GM18499 (cell line): ENCODE data around the gene CCL16.

Experiments used
- ATAC-seq: cut with Tn5 transposase; IDR thresholded peaks from one replicate; pipeline ENCODE4 v1.9.1; 2021; ENCODE audit warnings: moderate number of reproducible peaks; ENCODE audit not compliant: insufficient read depth, unreplicated experiment

The CCL16 gene

DNA sequence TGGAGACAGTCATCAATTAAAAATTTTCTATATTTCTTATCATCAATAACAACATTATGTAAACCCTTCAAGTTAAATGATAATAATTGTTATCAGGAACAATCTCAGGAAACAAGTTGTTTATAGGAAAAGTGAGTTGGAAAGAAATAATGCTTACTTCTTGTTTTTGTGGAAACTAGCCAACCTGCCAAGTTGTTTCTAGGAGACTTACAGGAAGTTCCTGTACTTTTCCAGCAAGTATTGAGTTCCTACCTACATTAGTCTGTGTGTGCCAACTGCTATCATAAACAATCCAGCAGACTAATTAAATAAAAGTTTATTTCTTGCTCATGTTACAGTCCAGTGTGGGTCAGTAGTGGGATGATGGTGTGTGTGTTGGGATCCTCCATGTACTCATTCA lies 6.9 kb upstream of the CCL16 start:
- ATAC-seq, result no peak

DNA sequence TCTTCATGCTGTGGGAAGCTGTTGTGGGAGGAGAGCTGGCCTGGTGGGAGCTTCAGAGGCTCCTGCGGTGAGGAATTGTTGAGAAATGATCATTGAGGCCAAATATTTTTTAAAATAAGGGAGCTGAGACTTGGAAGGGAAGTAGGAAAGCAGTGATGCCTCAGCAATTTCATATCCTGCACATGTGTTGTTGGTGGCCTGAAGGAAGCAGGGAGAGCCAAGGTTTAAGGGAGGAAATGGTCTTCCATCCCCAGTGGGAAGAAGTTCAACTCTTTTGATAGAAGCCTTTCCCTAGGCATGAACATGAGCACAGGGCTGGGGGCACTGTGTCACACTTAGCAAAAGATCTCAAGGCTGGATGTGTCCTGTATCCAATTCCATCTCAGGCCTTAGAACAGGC lies 5.3 kb upstream of the CCL16 start, which contains the start of gene CCL14:
TSS of gene CCL14 (minus strand) at position 87 of the 400 bp plus-strand sequence. CDS start at position 7, 80 bp downstream.
- ATAC-seq, result no peak

DNA sequence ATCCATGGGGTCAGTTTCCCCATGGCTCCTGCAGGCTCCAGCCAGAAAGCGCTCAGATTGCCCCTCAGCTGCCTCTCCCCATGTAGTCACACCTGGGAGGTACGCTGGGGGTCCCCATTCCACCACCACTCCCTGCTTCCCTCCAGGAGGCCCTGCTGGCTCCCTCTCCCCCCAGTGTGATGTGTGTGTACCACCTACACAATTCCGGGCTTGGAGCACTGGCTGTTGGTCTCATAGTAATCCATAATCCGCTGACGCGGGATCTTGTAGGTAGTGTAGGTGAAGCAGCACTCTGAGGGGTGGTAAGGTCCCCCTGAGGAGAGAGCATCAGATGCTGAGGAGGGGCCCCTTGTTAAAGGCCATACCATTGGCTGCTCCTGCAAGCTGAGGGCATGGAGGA lies 2.8 kb upstream of the CCL16 start:
- ATAC-seq, result no peak

DNA sequence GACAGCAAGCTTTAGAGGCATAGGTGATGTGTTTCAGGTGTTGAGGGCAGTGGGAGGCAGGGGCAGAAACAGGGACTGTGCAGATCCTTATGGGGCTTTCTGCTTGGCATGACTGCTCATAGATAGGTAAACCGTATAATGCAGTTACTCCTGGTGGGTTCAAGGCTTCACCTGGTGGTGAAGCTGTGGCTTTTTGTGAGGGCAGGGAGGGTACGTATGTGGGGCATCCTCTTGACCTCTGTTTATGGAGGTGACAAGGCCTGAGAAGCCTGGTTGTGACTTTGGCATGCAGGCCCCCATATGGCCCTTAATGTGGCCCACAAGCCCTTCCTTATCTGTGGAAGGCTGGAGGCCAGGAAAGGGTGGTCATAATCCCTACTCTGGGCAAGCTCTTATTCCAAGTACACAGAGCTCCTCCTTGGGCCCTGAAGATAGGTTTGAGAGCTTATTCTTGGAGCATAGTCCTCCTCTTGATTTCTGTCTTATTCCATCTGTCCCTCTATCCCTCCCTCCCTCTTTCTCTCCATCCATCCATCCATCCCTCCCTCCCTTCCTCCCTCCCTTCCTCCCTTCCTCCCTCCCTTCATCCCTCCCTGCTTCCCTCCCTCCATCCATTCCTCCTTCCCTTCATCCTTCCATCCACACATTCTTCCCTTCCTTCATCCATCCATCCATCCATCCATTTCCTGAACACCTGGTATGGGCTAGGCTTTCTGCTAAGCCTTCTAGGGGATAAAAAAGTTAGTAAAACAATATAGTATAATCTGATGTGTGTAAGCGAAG lies 1.3 kb upstream of the CCL16 start:
- no peak for ATAC-seq

DNA sequence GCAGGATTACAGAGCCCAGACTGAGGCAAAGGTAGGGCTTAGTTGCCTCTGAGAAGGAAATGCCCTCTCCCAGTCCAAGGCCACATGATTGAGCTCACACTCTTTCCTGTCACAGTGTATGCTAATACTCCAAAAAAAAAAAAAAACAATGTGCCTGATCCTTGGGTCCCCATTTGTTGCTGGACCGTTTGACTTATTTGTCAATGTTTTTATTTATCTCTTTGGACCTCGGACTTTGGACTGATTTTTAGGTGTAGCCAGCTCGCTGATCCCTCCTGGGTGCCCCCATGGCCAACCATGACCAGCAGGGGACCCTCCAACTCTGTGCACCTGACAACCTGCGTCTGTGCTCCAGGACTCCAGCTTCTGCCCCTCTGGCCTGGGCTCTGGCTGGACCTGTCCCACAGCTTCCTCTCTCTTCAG lies 622 bp upstream of the CCL16 start:
- ATAC-seq, result no peak

DNA sequence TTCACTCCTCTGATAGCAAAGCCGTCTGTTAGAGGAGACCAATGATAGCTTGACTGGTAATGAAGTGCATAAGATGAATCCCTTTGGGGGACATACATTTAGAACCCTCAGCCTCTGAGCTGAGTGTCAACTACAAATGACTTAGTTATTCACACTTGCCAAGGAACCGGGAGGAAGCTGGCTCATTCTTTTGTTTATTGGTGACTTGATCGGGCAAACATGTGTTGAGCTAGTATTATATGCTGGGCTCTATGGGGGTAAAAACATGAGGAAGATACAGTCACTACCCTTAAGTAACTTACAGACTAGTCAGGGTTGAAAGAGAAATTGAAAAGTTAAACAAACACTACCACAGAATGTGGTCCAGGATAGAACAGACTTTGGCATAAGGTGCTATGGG lies 3.0 kb downstream of the CCL16 start:
- no peak for ATAC-seq

DNA sequence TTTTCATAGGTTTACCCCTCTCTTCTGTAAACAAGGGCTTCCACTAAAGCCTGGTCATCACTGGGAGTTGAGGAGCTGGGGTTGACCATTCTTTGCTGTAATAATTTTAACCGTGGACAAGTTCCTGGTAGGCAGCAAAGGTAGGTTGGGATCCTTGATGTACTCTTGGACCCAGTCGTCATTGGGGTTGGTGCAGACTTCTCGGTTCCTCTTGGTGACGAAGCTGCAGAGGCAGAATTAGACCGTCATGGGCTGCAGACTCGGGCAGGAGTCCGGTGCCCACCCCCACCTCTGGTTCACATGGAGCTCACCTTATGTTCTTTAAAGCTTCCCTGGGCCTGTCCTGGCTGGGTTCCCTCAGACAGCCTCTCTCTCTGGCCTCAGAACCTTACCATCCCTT lies 3.8 kb downstream of the CCL16 start:
- ATAC-seq, result no peak

DNA sequence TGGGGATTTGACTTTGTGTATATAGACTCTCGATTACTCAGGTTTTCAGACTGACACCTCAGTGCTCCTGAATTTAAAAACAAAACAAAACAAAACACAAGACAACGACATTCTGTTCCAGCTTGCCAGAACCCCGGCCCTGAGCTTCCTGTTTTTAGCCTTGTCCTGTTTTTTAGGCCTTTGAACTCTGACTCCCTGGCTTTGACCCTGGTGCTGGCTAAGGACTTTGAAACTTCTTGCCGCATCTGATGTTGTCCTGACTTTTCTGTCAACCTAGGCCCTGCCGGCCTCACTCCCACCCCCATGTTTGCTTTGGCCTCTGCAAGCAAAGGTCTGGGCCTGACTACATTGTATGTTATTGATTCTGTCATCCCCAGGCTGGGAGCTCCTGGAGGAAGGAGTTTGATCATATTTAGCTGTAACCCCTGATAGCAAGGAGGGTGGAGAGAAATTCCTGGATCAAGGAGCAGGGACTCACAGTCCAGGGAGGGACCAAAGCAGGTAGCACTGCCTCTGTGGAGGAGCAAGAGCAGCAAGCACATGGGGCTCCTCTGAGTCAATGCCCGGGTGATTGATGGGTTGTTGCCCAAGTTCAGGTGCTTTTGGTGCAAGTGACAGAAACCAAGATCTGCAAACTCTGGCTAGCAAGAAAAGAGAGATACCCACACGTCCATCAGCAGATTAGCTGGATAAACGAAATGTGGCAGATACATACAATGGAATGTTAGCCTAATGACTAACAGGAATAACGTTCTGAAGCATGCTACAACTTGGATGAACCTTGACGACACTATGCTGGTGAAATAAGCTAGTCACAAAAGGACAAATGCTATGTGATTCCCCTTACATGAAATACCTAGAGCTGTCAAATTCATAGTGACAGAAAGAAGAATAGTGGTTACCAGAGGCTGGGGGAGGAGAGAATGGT lies 7.7 kb downstream of the CCL16 start:
- no peak for ATAC-seq

DNA sequence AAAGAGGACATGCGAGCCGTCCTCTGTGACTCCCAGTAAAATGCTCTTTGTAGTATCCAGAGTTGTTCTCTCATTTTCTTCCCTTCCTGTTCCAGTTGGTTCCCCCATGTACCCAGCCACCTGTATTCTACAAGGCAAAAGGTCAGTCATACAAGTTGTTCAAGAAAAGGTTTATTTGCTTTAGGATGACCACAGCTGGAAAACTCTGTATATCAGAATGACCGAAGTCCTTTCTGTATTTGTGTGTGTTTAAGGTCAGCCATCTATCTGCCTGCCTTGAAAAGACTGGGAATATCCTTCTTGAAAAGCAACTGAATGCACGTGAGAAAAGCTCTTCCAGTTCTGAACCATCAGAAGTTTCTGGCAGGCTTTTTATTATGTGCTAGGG lies 8.4 kb downstream of the CCL16 start:
- no peak for ATAC-seq

DNA sequence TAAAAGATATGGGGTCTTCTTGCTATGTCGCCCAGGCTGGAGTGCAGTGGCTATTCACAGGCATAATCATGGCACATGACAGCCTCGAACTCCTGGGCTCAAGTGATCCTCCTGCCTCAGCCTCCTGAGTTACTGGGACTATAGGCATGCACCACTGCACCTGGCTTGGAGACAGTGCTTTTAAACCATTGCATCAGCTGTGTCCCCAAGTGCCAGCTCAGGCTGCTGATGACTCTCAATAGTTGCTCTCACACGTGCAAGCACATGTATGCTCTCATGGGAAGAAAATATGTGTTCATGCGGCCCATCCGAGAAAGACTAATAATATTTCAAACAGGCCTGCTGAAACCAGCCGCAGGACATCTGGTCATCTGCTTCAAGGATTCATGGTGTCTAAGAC lies 8.8 kb downstream of the CCL16 start:
- no peak for ATAC-seq

DNA sequence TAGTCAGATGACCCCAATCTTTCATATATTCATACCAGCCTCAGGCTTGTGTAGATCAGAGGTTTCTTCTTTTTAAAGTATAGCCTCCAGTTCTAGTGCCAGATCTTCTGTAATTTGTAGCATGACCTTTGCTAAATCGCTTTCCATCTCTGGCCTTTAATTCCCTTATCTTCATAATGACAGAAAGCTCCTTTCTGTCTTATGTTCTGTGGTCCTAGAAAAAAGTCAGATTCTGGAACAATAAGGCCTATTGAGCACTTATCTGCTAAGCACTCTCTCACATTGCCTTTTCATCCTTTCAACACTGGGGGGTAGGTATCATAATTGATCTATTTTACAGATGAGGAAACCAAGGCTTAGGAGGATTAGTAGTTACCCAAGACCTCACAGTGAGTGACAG lies 9.2 kb downstream of the CCL16 start:
- ATAC-seq, result no peak

DNA sequence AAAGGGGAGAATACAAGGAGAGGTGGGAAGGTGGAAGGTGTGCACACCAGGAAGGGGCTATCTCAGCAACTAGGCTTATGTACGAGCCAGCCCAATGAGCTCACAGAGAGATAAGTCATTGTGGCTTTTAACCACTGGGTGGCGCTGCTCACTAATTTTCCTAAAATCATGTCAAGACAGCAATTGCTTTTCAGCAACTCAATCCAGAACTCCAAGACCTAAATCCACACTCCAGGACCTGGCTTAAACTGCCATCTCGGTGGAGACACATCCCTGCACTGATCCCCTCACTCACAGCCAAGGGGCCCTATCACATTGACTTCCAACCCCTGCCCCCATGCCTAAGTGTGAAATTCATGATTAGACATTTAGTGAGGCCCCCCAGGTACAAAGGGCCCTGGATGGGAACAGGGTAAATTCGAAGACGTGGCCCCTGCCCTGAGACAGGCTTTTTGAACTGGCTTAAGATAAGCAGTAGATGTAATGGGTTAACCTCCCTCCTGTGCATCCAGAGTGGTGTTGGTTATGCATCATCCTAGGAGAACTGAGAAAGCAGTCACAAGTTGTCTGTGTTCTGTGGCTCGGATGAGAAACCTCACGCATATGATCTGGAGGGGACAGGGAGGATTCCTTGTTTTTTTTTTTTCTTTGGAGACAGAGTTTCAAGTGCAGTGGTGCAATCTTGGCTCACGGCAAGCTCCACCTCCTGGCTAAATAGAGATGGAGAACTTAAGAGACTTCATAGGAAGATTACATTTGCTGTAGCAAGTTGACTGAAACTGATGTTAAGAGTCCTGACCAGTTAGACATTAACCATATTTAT lies 11.5 kb downstream of the CCL16 start:
- no peak for ATAC-seq

DNA sequence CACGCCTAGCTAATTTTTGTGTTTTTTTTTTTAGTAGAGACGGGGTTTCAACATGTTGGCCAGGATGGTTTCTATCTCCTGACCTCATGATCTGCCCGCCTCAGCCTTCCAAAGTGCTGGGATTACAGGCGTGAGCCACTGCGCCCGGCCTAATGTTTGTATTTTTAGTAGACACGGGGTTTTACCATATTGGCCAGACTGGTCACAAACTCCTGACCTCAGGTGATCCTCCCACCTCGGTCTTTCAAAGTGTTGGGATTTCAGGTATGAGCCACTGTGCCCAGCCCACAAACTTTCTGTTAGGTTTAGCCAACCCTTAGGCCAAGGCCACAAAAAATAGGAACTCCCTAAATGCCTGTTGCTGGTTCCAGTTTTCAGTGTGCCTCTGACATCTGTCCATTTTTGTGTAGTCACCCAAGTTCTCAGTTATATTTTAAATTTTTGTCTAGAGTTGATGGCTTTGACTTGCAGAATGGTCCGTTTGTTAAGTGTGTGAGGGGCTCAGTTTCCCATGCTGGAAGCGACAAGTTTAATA lies 12.7 kb downstream of the CCL16 start:
- ATAC-seq, result no peak

DNA sequence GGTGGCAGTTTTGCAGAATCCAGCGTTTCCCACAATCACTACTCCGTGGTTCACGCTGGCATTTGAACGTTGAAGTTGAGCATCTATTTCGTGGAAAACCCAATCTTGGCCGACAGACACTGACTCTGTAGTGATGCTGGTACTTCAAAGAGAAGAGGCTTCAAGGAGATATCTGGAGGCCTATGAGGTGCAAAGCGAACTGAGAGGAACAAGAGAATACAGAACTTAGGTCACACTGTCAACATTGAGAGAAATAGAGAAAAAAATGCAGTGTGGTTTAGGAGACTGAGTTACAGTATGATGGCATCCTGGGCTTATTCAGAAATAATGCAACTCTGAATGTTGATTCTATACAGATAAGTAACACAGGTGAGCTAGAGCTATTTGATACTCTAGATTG lies 16.0 kb downstream of the CCL16 start:
- ATAC-seq, result no peak

DNA sequence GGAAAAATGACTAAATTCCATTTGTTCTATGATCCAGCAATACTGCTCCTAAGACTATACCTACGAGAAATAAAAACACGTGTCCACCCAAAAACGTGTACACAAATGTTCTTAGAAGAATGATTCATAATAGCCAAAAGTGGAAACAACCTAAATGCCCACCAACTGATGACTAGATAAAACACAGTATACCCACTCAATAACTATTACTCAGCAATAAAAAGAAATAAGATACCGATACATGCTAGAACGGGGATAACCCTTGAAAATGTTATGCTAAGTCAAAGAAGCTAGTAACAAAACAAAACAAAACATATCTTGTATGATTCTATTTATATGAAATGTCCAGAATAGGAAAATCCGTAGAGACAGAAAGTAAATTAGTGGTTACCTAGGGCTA lies 17.6 kb downstream of the CCL16 start:
- no peak for ATAC-seq

DNA sequence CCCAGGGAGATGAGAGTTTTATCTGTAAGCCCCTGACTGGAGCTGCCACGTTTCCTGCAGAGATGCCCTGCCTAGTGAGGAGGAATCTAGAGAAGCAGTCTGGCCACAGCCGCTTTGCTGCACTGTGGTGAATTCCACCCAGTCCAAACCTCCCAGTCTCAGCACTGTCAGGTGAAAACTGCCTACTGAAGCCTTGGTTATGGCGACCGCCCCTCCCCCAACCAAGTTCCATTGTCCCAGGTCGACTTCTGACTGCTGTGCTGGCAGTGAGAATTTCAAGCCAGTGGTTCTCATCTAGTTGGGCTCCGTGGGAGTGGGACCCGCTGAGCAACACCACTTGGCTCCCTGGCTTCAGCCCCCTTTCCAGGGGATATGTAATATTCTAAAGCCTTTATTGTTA lies 27.6 kb downstream of the CCL16 start:
- no peak for ATAC-seq

DNA sequence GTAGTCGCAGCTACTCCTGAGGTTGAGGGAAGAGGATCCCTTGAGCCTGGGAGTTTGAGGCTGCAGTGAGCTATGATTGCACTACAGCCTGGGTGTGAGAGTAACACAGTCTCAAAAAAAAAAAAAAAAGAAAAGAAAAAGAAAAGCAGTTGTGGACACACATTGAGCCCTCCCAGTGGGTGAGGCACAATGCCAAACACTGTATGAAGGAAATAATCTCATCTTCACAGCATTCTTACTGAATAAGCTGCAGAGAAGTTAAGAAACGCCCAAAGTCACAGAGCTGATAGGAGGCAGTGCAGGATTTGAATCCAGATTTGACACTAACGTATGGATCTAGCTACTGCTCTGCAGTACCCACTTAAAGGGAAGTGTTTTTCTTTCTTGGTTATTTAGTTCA lies 31.9 kb downstream of the CCL16 start:
- no peak for ATAC-seq

DNA sequence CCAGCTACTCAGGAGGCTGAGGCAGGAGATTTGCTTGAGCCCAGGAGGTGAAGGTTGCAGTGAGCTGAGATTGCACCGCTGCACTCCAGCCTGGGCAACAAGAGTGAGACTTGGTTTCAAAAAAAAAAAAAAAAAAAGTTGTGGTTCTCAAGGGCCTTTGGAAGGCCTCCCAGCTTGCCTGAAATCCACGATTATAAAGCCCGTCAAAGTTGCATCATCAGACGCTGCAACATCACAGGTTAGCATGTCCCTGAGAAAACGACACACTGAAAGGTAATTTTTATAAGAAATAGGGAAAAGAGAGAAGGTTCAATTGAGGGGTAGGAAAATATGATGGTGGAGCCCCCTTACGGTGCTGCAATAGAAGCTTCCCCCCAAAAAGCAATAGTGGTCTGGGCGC lies 33.2 kb downstream of the CCL16 start:
- no peak for ATAC-seq

DNA sequence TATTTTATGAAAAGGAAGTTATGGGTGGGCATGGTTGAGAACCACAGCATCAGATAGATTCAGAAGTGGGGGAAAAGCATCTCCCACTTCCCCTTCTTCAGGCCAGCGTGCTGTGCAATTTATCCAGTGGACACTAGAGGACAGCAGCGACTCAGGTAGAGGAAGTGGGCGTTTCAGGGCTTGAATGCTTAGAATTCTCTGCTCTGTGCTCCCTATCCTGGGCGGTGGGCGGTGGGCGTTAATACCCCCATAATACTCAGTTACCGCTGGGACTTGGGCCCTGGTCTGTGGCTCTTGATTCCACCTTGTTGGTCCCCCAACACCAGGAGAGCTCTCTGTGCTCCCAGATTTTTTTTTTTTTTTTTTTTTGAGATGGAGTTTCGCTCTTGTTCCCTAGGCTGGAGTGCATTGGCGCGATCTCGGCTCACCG lies 34.1 kb downstream of the CCL16 start:
- ATAC-seq, result no peak

DNA sequence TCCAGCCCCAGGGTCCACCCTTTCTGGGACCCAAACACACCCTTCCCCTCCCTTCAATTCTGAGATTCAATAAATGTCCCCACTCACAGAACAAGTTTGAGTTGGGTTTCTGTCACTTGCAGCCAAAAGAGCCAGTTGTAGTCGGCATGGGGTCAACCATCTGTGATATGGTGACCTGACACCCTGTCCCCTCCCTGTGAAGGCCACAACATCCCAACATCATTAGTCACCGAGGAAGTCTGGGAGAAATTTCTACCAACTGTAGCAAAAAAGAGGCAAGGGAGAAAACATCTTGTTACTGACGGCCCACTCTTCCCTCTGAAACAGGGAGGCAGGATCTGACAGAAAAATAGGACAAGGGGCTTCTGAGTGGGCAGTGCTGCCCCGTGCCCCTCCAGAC lies 37.1 kb downstream of the CCL16 start:
- ATAC-seq, result no peak
